Esophagus muscularis mucosa (tissue), 4 donors: ENCODE results near the gene SPOCK1. TPM values are rescaled to one million over a fixed set of nuclear protein-coding genes. Genes with fewer than 3 reads are reported as not detected.

ENCODE experiments used
- DNase-seq: peaks from one replicate; pipeline ENCODE4 v3.0.0-alpha.2; 2017; ENCODE audit errors: extremely low spot score
- H3K27ac ChIP-seq, 4 donors: fragments of 200-600 bp; sonication (generic); replicated peaks in 1 of 4; 1 replicate in 3 of 4; 2 replicates in 1 of 4; pipeline ENCODE4 v1.5.1; 2016 to 2019; ENCODE audit warnings: mild to moderate bottlenecking in 1 of 4
- H3K27me3 ChIP-seq, 4 donors: fragments of 200-600 bp; sonication (generic); one replicate each; pipeline versions ENCODE4 v1.5.1 to v1.6.0; 2016 to 2019
- H3K36me3 ChIP-seq, 4 donors: fragments of 200-600 bp; sonication (generic); one replicate each; pipeline ENCODE4 v1.5.1; 2016 to 2019
- H3K4me1 ChIP-seq, 4 donors: fragments of 200-600 bp; sonication (generic); one replicate each; pipeline ENCODE4 v1.5.1; 2016 to 2019
- H3K4me3 ChIP-seq, 4 donors: fragments of 200-600 bp; sonication (generic); 1 replicate in 2 of 4; 2 replicates in 2 of 4; pipeline ENCODE4 v1.5.1; 2016 to 2019; ENCODE audit warnings: mild to moderate bottlenecking in 4 of 4, moderate library complexity in 1 of 4
- H3K9me3 ChIP-seq, 4 donors: fragments of 200-600 bp; sonication (generic); 1 replicate in 3 of 4; 2 replicates in 1 of 4; pipeline ENCODE4 v1.5.1; 2016 to 2019
- CTCF ChIP-seq, 3 experiments: fragments of 200-600 bp in 2 of 3; fragments of 450-650 bp in 1 of 3; sonication (generic) in 2 of 3; IDR thresholded peaks; one replicate each; pipeline ENCODE4 v1.5.1; 2017 to 2019; ENCODE audit warnings: antibody characterized with exemption in 3 of 3, mild to moderate bottlenecking in 2 of 3, moderate library complexity in 1 of 3
- EP300 ChIP-seq: sonication (generic); formaldehyde crosslinking; IDR thresholded peaks from one replicate; pipeline ENCODE4 v1.6.1; 2017; ENCODE audit warnings: antibody characterized with exemption
- POLR2A ChIP-seq: fragments of 450-650 bp; IDR thresholded peaks from one replicate; pipeline ENCODE4 v1.6.1; 2017; ENCODE audit warnings: antibody characterized with exemption, moderate library complexity, mild to moderate bottlenecking, low read depth
- POLR2AphosphoS5 ChIP-seq, 2 donors: sonication (generic); formaldehyde crosslinking; IDR thresholded peaks; one replicate each; pipeline ENCODE4 v1.6.1; 2017; ENCODE audit warnings: antibody characterized with exemption in 2 of 2
- WGBS: methylation state at CpG from one replicate; pipeline ENCODE4 v1.1.5; 2018; 5-methylcytosine and 5-hydroxymethylcytosine counted together
- intact Hi-C: fragments of 100-400 bp; cut with DNase I; formaldehyde crosslinking; loops from one replicate; pipeline ENCODE4 v1.15.1; 2023
- total RNA-seq, 4 donors: library from RNA; depleted of rRNA; stranded (reverse); fragments of >200 nt; gene quantifications; one replicate each; pipeline versions ENCODE4 v1.1.0 to v1.2.1, GENCODE V29; 2016

SPOCK1 gene
- total RNA-seq, 4 donors from 2014 or later: 39.0 to 52.4 (median 45.6) TPM

- TF ChIP-seq EP300 (no peak), CTCF (IDR thresholded peaks at IDR 0.05) (no peak), POLR2AphosphoS5 (IDR thresholded peaks at IDR 0.05) (no peak), POLR2A (no peak)
- WGBS: 88% methylated on average over 10 of the region's 10 CpGs
- Histone ChIP-seq H3K9me3 (no peaks in the 10 kb centered on the region), H3K36me3 (no peaks in the 10 kb centered on the region), H3K27ac (no peak overlapping the region), H3K4me1 (no peaks in the 10 kb centered on the region), H3K27me3 (peaks cover 0 to 12% (median 3%) of the 10 kb centered on the region in 4 donors), H3K4me3 (no peak overlapping the region)
- intact Hi-C loops: no loop called here
- DNase-seq: peak; percentile 88
These were observed 464.2 kb downstream of the SPOCK1 start for GRCh38 chr5:137034764-137035479.

GRCh38 chr5:137034213-137034612, 464.9 kb downstream of the SPOCK1 start:
- H3K4me1 ChIP-seq: no peaks in the 10 kb centered on the region
- TF ChIP-seq EP300 (no peak), CTCF (IDR thresholded peaks at IDR 0.05) (no peak), POLR2AphosphoS5 (IDR thresholded peaks at IDR 0.05) (no peak), POLR2A (no peak)
- H3K27me3 ChIP-seq: peaks cover 0 to 12% (median 3%) of the 10 kb centered on the region in 4 donors
- no peak overlapping the region for H3K27ac ChIP-seq
- H3K9me3 ChIP-seq: no peaks in the 10 kb centered on the region
- WGBS: 84% methylated on average over 3 of the region's 4 CpGs
- H3K36me3 ChIP-seq: no peaks in the 10 kb centered on the region
- intact Hi-C loops: no loop called here
- no peak overlapping the region for H3K4me3 ChIP-seq
- DNase-seq: peak; percentile 79

- H3K9me3 ChIP-seq: no peaks in the 10 kb centered on the region
- H3K27me3 ChIP-seq: peaks cover 0 to 12% (median 3%) of the 10 kb centered on the region in 4 donors
- DNase-seq: peak; percentile 66
- 77% methylated on average over 5 of the region's 8 CpGs for WGBS
- no peaks in the 10 kb centered on the region for H3K36me3 ChIP-seq
- no peak overlapping the region for H3K27ac ChIP-seq
- TF ChIP-seq POLR2A (no peak), POLR2AphosphoS5 (IDR thresholded peaks at IDR 0.05) (no peak)
- H3K4me1 ChIP-seq: no peaks in the 10 kb centered on the region
- H3K4me3 ChIP-seq: no peak overlapping the region
- intact Hi-C loops: no loop called here
These were observed 466.2 kb downstream of the SPOCK1 start for GRCh38 chr5:137032929-137033328.

GRCh38 chr5:137027758-137028157, 471.4 kb downstream of the SPOCK1 start:
- Histone ChIP-seq H3K4me1 (no peaks in the 10 kb centered on the region), H3K27me3 (no peaks in the 10 kb centered on the region), H3K4me3 (no peak overlapping the region), H3K27ac (no peak overlapping the region), H3K36me3 (no peaks in the 10 kb centered on the region), H3K9me3 (no peaks in the 10 kb centered on the region)
- TF ChIP-seq CTCF (IDR thresholded peaks at IDR 0.05): no peak
- TF ChIP-seq POLR2AphosphoS5 (IDR thresholded peaks at IDR 0.05): no peak
- no peak for TF ChIP-seq EP300
- no peak for TF ChIP-seq POLR2A
- intact Hi-C loops: no loop called here
- DNase-seq: peak; percentile 60
- 75% methylated on average over 1 of the region's 1 CpG for WGBS

- 77% methylated on average over 2 of the region's 2 CpGs for WGBS
- Histone ChIP-seq H3K9me3 (no peaks in the 10 kb centered on the region), H3K27ac (no peak overlapping the region), H3K4me1 (no peaks in the 10 kb centered on the region), H3K27me3 (no peaks in the 10 kb centered on the region), H3K36me3 (no peaks in the 10 kb centered on the region), H3K4me3 (no peak overlapping the region)
- DNase-seq: no peak
- intact Hi-C loops: no loop called here
- no peak for TF ChIP-seq EP300
- TF ChIP-seq CTCF (IDR thresholded peaks at IDR 0.05): no peak
- no peak for TF ChIP-seq POLR2AphosphoS5 (IDR thresholded peaks at IDR 0.05)
- TF ChIP-seq POLR2A: no peak
These were observed 472.8 kb downstream of the SPOCK1 start for GRCh38 chr5:137026296-137026695.
